ENCODE measurements around the gene MOV10L1.
"Not testable (repeated sequence)": the region's sequence is repeated elsewhere in the genome, so short reads cannot be mapped to it uniquely, and the experiment has no call there.

Gene MOV10L1

DNA sequence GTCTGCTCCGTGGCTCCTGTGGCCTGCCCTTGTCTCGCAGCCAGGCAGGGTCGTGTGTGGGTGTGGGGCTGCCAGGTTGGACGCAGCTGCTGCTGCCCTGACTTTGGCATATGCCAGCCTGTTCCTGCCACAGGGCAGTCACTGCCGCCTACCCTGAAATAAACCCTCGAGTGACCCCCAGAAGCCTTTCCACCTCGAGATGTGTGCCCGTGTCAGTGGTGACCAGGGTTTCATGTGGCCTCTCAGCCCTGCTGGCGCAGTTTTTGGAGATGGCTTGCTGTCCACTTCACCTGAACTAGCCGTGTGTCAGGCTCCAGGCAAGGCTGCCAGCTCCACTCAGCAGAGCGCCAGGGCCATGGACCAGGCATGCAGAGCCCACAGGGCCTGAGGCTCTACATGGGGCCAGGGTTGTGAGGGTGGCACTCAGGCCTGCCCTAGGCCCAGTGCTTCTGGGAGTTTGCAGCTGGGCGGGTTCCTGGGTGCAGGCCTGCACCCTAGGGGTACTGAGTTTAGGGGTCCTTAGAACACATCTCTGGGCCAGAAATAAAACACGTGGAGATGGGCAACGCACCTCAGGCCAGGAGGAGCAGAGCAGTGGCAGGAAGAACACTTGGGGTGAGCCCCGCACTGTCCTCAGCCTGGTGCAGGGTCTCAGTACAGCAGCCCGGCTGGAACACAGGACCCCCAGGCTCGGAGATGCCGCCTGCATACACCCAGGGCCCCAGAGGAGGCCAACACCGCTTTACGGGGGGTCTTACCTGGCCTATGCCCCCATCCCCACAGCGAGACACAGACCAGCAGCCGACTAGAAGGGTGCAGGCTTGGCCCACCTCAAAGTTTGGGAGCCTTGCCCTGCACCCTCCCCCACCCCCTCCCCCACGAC lies 71.9 kb downstream of the MOV10L1 start:
- Histone ChIP-seq H3K36me3 (ENCODE audit: low read depth) (no peaks in the 10 kb centered on the region), H3K4me1 (ENCODE audit: insufficient read depth, poor library complexity, severe bottlenecking) (peaks cover 8% of the 10 kb centered on the region), H3K4me3 (ENCODE audit: severe bottlenecking) (no peak overlapping the region), H3K9me3 (ENCODE audit: severe bottlenecking) (no peaks in the 10 kb centered on the region), H3K27ac (ENCODE audit: poor library complexity, severe bottlenecking) (no peak overlapping the region), H3K27me3 (ENCODE audit: insufficient read depth, poor library complexity, severe bottlenecking) (no peaks in the 10 kb centered on the region)
- TF ChIP-seq, protein P1, sequence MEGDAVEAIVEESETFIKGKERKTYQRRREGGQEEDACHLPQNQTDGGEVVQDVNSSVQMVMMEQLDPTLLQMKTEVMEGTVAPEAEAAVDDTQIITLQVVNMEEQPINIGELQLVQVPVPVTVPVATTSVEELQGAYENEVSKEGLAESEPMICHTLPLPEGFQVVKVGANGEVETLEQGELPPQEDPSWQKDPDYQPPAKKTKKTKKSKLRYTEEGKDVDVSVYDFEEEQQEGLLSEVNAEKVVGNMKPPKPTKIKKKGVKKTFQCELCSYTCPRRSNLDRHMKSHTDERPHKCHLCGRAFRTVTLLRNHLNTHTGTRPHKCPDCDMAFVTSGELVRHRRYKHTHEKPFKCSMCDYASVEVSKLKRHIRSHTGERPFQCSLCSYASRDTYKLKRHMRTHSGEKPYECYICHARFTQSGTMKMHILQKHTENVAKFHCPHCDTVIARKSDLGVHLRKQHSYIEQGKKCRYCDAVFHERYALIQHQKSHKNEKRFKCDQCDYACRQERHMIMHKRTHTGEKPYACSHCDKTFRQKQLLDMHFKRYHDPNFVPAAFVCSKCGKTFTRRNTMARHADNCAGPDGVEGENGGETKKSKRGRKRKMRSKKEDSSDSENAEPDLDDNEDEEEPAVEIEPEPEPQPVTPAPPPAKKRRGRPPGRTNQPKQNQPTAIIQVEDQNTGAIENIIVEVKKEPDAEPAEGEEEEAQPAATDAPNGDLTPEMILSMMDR (IDR thresholded peaks at IDR 0.05; ENCODE audit: poor library complexity, severe bottlenecking): no peak
- DNase-seq (ENCODE audit: low spot score) (no peak), ATAC-seq (ENCODE audit: low read depth) (no peak)

DNA sequence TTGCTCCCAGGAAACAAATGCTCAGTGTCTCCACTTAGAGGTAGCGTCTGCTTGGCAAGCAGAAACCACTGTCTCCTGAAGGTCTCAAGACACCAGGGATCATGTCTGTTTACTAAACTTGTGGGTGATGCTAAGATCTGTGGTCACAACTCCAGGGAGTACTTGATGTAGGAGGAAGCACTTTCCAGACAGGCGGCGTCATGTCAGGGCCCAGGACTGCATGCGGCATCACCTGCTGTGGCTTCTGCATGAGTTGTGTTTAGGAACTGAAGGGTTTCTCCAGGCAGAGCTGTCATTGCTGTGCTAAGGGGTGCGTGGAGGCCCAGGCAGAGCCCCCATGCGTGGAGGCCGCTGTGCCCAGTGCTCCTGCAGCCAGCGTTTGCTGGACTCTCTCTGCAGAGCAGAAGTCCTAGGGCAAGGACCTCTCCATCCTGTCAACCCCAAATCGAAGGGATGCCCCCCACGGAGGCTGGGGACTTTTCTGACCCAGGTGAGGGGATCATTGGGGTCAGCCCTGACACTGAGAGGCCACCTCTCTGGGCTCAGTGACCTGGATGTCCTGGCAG lies 72.7 kb downstream of the MOV10L1 start:
- TF ChIP-seq, protein P1 (IDR thresholded peaks at IDR 0.05; ENCODE audit: poor library complexity, severe bottlenecking): no peak
- no peak for ATAC-seq (ENCODE audit: low read depth)
- H3K4me1 ChIP-seq (ENCODE audit: insufficient read depth, poor library complexity, severe bottlenecking): peaks cover 8% of the 10 kb centered on the region

DNA sequence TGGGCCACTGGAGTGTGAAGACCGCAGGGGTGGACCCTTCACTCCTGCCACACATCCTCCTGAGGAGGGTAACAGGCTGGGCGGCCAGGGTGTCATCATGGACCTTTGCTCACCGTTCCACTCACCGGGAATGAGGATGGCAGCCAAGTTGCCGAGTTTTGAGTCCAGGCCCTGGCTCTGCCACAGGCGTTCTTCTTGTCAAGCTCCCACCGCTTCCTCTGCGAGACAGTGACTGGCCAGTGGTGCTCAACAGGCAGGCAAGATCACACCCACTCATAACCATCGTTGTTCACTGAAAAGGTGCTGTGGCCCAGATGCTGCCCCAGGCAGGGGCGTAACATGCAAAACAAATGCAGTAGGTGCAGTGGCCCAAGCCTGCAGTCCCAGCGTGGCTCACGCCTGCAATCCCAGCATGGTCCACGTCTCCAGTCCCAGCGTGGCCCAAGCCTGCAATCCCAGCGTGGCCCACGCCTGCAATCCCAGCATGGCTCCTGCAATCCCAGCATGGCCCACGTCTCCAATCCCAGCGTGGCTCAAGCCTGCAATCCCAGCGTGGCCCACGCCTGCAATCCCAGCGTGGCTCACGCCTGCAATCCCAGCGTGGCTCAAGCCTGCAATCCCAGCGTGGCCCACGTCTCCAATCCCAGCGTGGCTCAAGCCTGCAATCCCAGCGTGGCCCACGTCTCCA lies 75.8 kb downstream of the MOV10L1 start:
- Histone ChIP-seq H3K27me3 (ENCODE audit: insufficient read depth, poor library complexity, severe bottlenecking) (peaks cover 7% of the 10 kb centered on the region), H3K27ac (ENCODE audit: poor library complexity, severe bottlenecking) (no peak overlapping the region), H3K9me3 (ENCODE audit: severe bottlenecking) (no peaks in the 10 kb centered on the region), H3K4me1 (ENCODE audit: insufficient read depth, poor library complexity, severe bottlenecking) (no peaks in the 10 kb centered on the region), H3K36me3 (ENCODE audit: low read depth) (no peaks in the 10 kb centered on the region), H3K4me3 (ENCODE audit: severe bottlenecking) (no peak overlapping the region)
- ATAC-seq (ENCODE audit: low read depth) (no peak), DNase-seq (ENCODE audit: low spot score) (peak; percentile 48)
- TF ChIP-seq, protein P1 (IDR thresholded peaks at IDR 0.05; ENCODE audit: poor library complexity, severe bottlenecking): no peak

More for the DNA sequence above, 72.7 kb downstream of the MOV10L1 start:
- no peaks in the 10 kb centered on the region for H3K36me3 ChIP-seq (ENCODE audit: low read depth)
- H3K4me3 ChIP-seq (ENCODE audit: severe bottlenecking): no peak overlapping the region
- no peaks in the 10 kb centered on the region for H3K27me3 ChIP-seq (ENCODE audit: insufficient read depth, poor library complexity, severe bottlenecking)
- no peak overlapping the region for H3K27ac ChIP-seq (ENCODE audit: poor library complexity, severe bottlenecking)
- no peaks in the 10 kb centered on the region for H3K9me3 ChIP-seq (ENCODE audit: severe bottlenecking)
- DNase-seq (ENCODE audit: low spot score): no peak

DNA sequence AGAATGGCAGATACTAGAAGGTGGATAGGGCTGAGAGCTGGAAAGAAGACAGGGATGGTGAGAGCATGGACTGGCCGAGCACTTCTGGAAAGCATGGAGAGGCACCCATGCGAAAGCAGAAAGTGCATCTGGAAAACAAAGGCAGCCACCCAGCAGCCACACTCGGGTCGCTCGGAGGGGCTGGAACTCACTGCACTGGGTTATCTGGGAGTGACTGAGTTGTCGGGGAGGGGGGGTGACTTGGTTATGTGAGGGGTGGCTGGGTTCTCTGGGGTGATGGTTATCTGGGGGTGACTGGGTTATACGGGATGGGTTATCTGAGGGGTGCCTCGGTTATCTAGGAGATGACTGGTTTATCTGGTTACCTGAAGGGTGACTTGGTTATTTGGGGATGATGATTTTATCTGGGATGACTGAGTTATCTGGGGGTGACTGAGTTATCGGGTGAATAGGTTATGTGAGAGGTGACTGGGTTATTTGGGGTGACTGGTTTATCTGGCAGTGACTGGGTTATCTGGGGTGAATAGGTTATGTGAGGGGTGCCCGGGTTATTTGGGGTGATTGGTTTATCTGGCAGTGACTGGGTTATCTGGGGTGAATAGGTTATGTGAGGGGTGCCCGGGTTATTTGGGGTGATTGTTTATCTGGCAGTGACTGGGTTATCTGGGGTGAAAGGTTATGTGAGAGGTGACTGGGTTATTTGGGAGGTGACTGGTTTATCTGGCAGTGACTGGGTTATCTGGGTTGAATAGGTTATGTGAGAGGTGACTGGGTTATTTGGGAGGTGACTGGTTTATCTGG lies 78.1 kb downstream of the MOV10L1 start:
- no peaks in the 10 kb centered on the region for H3K9me3 ChIP-seq (ENCODE audit: severe bottlenecking)
- no peak for ATAC-seq (ENCODE audit: low read depth)
- peak; percentile 40 for DNase-seq (ENCODE audit: low spot score)
- H3K27ac ChIP-seq (ENCODE audit: poor library complexity, severe bottlenecking): no peak overlapping the region
- no peaks in the 10 kb centered on the region for H3K4me1 ChIP-seq (ENCODE audit: insufficient read depth, poor library complexity, severe bottlenecking)
- H3K4me3 ChIP-seq (ENCODE audit: severe bottlenecking): no peak overlapping the region
- TF ChIP-seq, protein P1 (IDR thresholded peaks at IDR 0.05; ENCODE audit: poor library complexity, severe bottlenecking): no peak
- H3K36me3 ChIP-seq (ENCODE audit: low read depth): no peaks in the 10 kb centered on the region
- peaks cover 7% of the 10 kb centered on the region for H3K27me3 ChIP-seq (ENCODE audit: insufficient read depth, poor library complexity, severe bottlenecking)

DNA sequence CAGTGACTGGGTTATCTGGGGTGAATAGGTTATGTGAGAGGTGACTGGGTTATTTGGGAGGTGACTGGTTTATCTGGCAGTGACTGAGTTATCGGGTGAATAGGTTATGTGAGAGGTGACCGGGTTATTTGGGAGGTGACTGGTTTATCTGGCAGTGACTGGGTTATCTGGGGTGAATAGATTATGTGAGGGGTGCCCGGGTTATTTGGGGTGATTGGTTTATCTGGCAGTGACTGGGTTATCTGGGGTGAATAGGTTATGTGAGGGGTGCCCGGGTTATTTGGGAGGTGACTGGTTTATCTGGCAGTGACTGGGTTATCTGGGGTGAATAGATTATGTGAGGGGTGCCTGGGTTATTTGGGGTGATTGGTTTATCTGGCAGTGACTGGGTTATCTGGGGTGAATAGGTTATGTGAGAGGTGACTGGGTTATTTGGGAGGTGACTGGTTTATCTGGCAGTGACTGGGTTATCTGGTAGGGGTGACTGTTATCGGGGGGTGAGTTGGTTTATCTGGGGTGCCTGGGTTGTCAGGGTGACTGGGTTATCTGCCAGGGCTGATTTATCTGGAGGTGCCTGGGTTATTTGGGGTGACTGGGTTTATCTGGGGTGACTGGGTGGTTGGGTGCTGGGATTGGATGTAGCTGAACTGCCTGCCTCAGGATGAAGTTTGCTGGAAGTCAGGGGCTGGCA lies 78.8 kb downstream of the MOV10L1 start:
- H3K9me3 ChIP-seq (ENCODE audit: severe bottlenecking); DNase-seq (ENCODE audit: low spot score); H3K4me1 ChIP-seq (ENCODE audit: insufficient read depth, poor library complexity, severe bottlenecking); ATAC-seq (ENCODE audit: low read depth); H3K4me3 ChIP-seq (ENCODE audit: severe bottlenecking); H3K27me3 ChIP-seq (ENCODE audit: insufficient read depth, poor library complexity, severe bottlenecking); H3K27ac ChIP-seq (ENCODE audit: poor library complexity, severe bottlenecking); H3K36me3 ChIP-seq (ENCODE audit: low read depth): not testable (repeated sequence)

Data from RWPE2 (cell line).